HTR-8/SVneo (cell line): ENCODE measurements around the gene CALHM5.

Experiments
- DNase-seq: peaks from one replicate; pipeline ENCODE4 v3.0.0; 2011; ENCODE audit warnings: low spot score, mixed read lengths; ENCODE audit not compliant: insufficient read length
- FAIRE-seq: peaks from 2 replicates; lab custom pipeline; 2011; peaks lifted over from hg19 to GRCh38; lab: Jason Lieb, UNC

CALHM5 gene

GRCh38 chr6:116500969-116501433 lies 10.4 kb upstream of the CALHM5 start:
- DNase-seq: no peak
- no peak for FAIRE-seq

- FAIRE-seq: no peak
- no peak for DNase-seq
These were observed 4.1 kb upstream of the CALHM5 start for GRCh38 chr6:116507324-116507723.

- DNase-seq (no peak), FAIRE-seq (no peak)
These were observed 2.9 kb upstream of the CALHM5 start for GRCh38 chr6:116508527-116508926.

- FAIRE-seq (no peak), DNase-seq (no peak)
These were observed 696 bp downstream of the CALHM5 start for GRCh38 chr6:116512111-116512559.

GRCh38 chr6:116512734-116513133 lies 1.3 kb downstream of the CALHM5 start:
- no peak for DNase-seq
- FAIRE-seq: no peak

GRCh38 chr6:116513224-116513875 lies 1.9 kb downstream of the CALHM5 start:
- FAIRE-seq (no peak), DNase-seq (no peak)

GRCh38 chr6:116514111-116514510 lies 2.7 kb downstream of the CALHM5 start:
- FAIRE-seq (no peak), DNase-seq (no peak)

- DNase-seq (no peak), FAIRE-seq (no peak)
These were observed 3.7 kb downstream of the CALHM5 start for GRCh38 chr6:116515141-116515540.

- no peak for DNase-seq
These were observed 7.4 kb downstream of the CALHM5 start for GRCh38 chr6:116518621-116519368.

GRCh38 chr6:116522896-116523295 lies 11.5 kb downstream of the CALHM5 start:
- no peak for DNase-seq
- FAIRE-seq: no peak

More at GRCh38 chr6:116518621-116519368, 7.4 kb downstream of the CALHM5 start:
- FAIRE-seq: no peak

- DNase-seq (no peak), FAIRE-seq (no peak)
These were observed 12.8 kb downstream of the CALHM5 start for GRCh38 chr6:116524236-116524635.

GRCh38 chr6:116528133-116528532 lies 16.7 kb downstream of the CALHM5 start:
- FAIRE-seq: no peak
- DNase-seq: no peak

GRCh38 chr6:116528780-116529179 lies 17.3 kb downstream of the CALHM5 start:
- DNase-seq: no peak
- no peak for FAIRE-seq

- FAIRE-seq: no peak
- DNase-seq: no peak
These were observed 18.2 kb downstream of the CALHM5 start for GRCh38 chr6:116529466-116530290.

- no peak for FAIRE-seq
- DNase-seq: no peak
These were observed 19.0 kb downstream of the CALHM5 start for GRCh38 chr6:116530436-116530835.

- DNase-seq: peak; percentile 35
- FAIRE-seq: no peak
These were observed 20.5 kb downstream of the CALHM5 start for GRCh38 chr6:116531675-116532570.

GRCh38 chr6:116533233-116533957 lies 22.0 kb downstream of the CALHM5 start:
- FAIRE-seq (no peak), DNase-seq (no peak)

GRCh38 chr6:116535109-116535508 lies 23.7 kb downstream of the CALHM5 start:
- FAIRE-seq: no peak
- no peak for DNase-seq

GRCh38 chr6:116536216-116536621 lies 24.8 kb downstream of the CALHM5 start:
- DNase-seq (peak; percentile 42), FAIRE-seq (no peak)
